DOHH2 (cell line): ENCODE data around the gene CT45A10.

Experiments used
- CTCF ChIP-seq: fragments of 200-600 bp; sonication (generic); IDR thresholded peaks from one replicate; pipeline ENCODE4 v1.5.1; 2014; ENCODE audit warnings: antibody characterized with exemption, mild to moderate bottlenecking, low read depth, low read length; ENCODE audit not compliant: poor library complexity, severe bottlenecking
- EZH2phosphoT487 ChIP-seq: fragments of 200-600 bp; sonication (generic); IDR thresholded peaks from 2 replicates; pipeline ENCODE4 v1.6.1; 2017; ENCODE audit warnings: borderline replicate concordance, mild to moderate bottlenecking, antibody characterized with exemption, low read length, moderate library complexity, mixed read lengths

GRCh38 chrX:135914404-135914803 is 21.2 kb upstream of the CT45A10 start:
- no peak for TF ChIP-seq CTCF
- TF ChIP-seq EZH2phosphoT487, result no peak
